Measurements from ENCODE around the gene FUT7. TPM values are rescaled to one million over a fixed set of nuclear protein-coding genes. Genes with fewer than 3 reads are reported as not detected.

Gene FUT7
- total and polyA plus RNA-seq, 9 of the 15 experiments (the other 6 are each of a cell fraction or from before 2014, with no cell fraction given): not detected

DNA sequence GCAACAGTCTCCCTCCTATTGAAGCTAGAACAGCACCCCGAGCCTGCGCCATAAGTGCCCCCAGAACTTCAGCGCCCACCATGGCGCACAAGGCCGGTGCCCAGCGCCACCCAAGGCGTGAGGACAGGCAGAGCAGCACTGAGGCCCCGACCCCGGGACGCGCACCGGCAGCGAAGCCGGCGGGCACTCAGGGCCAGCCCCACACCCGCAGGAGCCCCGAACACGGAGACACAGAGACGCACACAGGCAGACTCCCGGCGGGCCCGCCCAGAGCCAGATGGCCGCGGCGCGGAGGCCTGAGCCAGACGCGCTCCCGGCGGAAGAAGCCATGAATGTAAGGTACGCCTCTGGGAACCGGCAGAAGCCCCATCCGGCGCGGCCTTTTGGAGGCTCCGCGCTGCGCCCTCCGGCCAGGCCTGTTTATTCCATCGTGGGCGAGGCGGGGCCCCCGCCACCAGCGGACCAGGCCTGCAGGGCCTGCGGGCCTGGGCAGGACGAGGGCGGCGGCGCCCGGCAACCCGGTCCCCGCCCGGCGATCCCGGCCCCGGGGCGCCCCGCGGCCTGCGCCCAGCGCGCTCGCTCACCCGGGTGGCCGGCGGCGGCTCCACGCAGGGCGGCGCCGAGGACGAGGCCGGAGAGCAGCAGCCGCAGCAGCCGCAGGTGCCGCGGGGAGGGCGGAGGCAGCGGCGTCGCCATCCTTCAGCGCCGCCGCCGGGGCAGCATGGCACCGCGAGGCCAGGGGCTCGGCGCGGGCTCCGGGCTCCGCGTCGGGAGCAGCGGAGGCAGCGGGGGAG lies 13.6 kb upstream of the FUT7 start:
- Histone ChIP-seq H3K36me3 (ENCODE audit: control insufficient read depth, insufficient read depth, low read length) (no peaks in the 10 kb centered on the region), H4K20me1 (replicated peaks; ENCODE audit: control insufficient read depth, insufficient read depth, low read length) (peaks cover 40% of the 10 kb centered on the region), H3K9me1 (ENCODE audit: control insufficient read depth, insufficient read depth, low read length) (peaks cover 2% of the 10 kb centered on the region), H3K27me3 (ENCODE audit: control insufficient read depth in 2 of 2, insufficient read depth in 2 of 2, low read length in 2 of 2) (peaks cover 7 to 45% of the 10 kb centered on the region in 2 experiments; a peak in 4 of 5 replicates), H3K4me2 (ENCODE audit: insufficient read depth, low read length) (peak overlapping the region; percentile 46; the same call in 1 of the 2 replicates), H3K9me3 (replicated peaks; ENCODE audit: control insufficient read depth, insufficient read depth, low read depth, low read length) (no peaks in the 10 kb centered on the region), H2AFZ (ENCODE audit: low read depth, low read length) (no peak overlapping the region), H3K4me3 (no peak overlapping the region), H3K4me1 (replicated peaks in 1 of 2; ENCODE audit: control insufficient read depth in 2 of 2, insufficient read depth in 2 of 2, low read length in 2 of 2) (peaks cover 2 to 79% of the 10 kb centered on the region in 2 experiments; a peak in 4 of 5 replicates), H3K27ac (ENCODE audit: extremely low read depth, low read depth, low read length) (no peak overlapping the region), H3K79me2 (ENCODE audit: control insufficient read depth, insufficient read depth, low read length) (no peaks in the 10 kb centered on the region), H3K9ac (ENCODE audit: insufficient read depth in 1 of 2, low read depth in 2 of 2, low read length in 2 of 2) (peak overlapping the region in 1 of 2 experiments; percentile 17; a peak in 1 of 4 replicates)
- ChIA-PET CTCF (ENCODE audit: low intra/inter-chr PET ratio) (interaction anchor here (0.6 to 1.5 kb wide), 6 partner anchors 15 to 181 kb away, joined by 3 to 6 read pairs (median 3); partner anchors contain the start of gene RNF224), POLR2A (interaction anchor here (1.0 kb wide), 1 partner anchor 10 kb away, joined by 4 read pairs; no protein-coding TSS in a partner anchor)
- DNase-seq (ENCODE audit: extremely low read depth in 1 of 4, low spot score in 3 of 4) (peak in 2 of 4 experiments; percentile 36 to 37), FAIRE-seq (no peak), ATAC-seq (no peak)
- intact Hi-C loops (cut with micrococcal nuclease) (loop anchor here (2.0 kb wide), 1 partner anchor 21 kb away; no protein-coding TSS in a partner anchor), in situ Hi-C loops (cut with MboI) (no loop called here)
- WGBS (ENCODE audit: insufficient coverage, low coverage, missing lambda C conversion rate): 6% methylated on average over 60 of the region's 96 CpGs
- BruUV-seq (replicated peaks): no TSS peak
- 0 out of 2 replicates have a peak, but pooled peaks have one; percentile 2 for TF ChIP-seq KDM2B (CRISPR knock-in tag; IDR thresholded peaks at IDR 0.05)
- 0 out of 2 replicates have a peak, but pooled peaks have one; percentile 41 for TF ChIP-seq ZBTB1 (CRISPR knock-in tag; IDR thresholded peaks at IDR 0.05; ENCODE audit: borderline replicate concordance, low read depth)
- TF ChIP-seq, protein P1, sequence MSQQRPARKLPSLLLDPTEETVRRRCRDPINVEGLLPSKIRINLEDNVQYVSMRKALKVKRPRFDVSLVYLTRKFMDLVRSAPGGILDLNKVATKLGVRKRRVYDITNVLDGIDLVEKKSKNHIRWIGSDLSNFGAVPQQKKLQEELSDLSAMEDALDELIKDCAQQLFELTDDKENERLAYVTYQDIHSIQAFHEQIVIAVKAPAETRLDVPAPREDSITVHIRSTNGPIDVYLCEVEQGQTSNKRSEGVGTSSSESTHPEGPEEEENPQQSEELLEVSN (IDR thresholded peaks at IDR 0.05; ENCODE audit: borderline replicate concordance in 1 of 2, extremely low read depth in 1 of 2, insufficient read depth in 1 of 2, insufficient read length in 1 of 2, low read depth in 1 of 2, low read length in 1 of 2, poor library complexity in 1 of 2, severe bottlenecking in 1 of 2): peak in 1 of 2 experiments; percentile 24
- TF ChIP-seq, protein P2, sequence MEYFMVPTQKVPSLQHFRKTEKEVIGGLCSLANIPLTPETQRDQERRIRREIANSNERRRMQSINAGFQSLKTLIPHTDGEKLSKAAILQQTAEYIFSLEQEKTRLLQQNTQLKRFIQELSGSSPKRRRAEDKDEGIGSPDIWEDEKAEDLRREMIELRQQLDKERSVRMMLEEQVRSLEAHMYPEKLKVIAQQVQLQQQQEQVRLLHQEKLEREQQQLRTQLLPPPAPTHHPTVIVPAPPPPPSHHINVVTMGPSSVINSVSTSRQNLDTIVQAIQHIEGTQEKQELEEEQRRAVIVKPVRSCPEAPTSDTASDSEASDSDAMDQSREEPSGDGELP (CRISPR knock-in tag; IDR thresholded peaks at IDR 0.05; ENCODE audit: borderline replicate concordance): peak; percentile 42; the same call in 1 of the 2 replicates
- no peak for TF ChIP-seq CBX1 (IDR thresholded peaks at IDR 0.05; ENCODE audit: low read depth)
- no peak for TF ChIP-seq TBP (optimal IDR thresholded peaks at IDR 0.05; ENCODE audit: low read depth, low read length)
- peak; percentile 24; the same call in 1 of the 2 replicates for TF ChIP-seq ZFX (CRISPR knock-in tag; IDR thresholded peaks at IDR 0.05)
- TF ChIP-seq HDAC6 (IDR thresholded peaks at IDR 0.05; ENCODE audit: low read depth, low read length): 0 out of 2 replicates have a peak, but pooled peaks have one; percentile 20
